ENCODE results near the gene MMP15.

Gene MMP15

GRCh38 chr16:58045096-58045495, 19.5 kb downstream of the MMP15 start:
- no CpG with 5 or more reads among the region's 31 CpGs for WGBS (ENCODE audit: extremely low coverage, insufficient coverage, low lambda C conversion rate)
- Histone ChIP-seq H3K9ac (ENCODE audit: low read length) (no peak overlapping the region), H3K27me3 (ENCODE audit: insufficient read depth, low read length, poor library complexity) (no peaks in the 10 kb centered on the region), H4K8ac (ENCODE audit: low read depth, low read length) (no peak overlapping the region), H3K4ac (ENCODE audit: low read depth, low read length) (no peak overlapping the region), H3K36me3 (ENCODE audit: control insufficient read depth, insufficient read depth, low read length) (peaks cover 9% of the 10 kb centered on the region), H2BK15ac (replicated peaks; ENCODE audit: low read depth) (no peak overlapping the region), H3K4me2 (ENCODE audit: low read length) (no peak overlapping the region), H2BK5ac (ENCODE audit: low read length) (no peak overlapping the region), H3K18ac (ENCODE audit: low read length) (no peak overlapping the region), H3K79me1 (ENCODE audit: low read length) (no peaks in the 10 kb centered on the region), H2BK120ac (ENCODE audit: low read depth, low read length) (no peak overlapping the region), H3K56ac (ENCODE audit: low read length) (no peak overlapping the region), H3K4me1 (ENCODE audit: control insufficient read depth, low read depth, low read length) (no peaks in the 10 kb centered on the region), H2AK5ac (ENCODE audit: low read length) (no peak overlapping the region), H3K79me2 (ENCODE audit: control insufficient read depth, insufficient read depth, low read length) (no peaks in the 10 kb centered on the region), H3K4me3 (ENCODE audit: low read length) (no peak overlapping the region), H3K23ac (ENCODE audit: low read length) (no peak overlapping the region), H3K27ac (ENCODE audit: low read depth, low read length) (no peak overlapping the region), H4K5ac (ENCODE audit: low read length) (no peak overlapping the region)
- no peak for DNase-seq

- no CpG with 5 or more reads among the region's 16 CpGs for WGBS (ENCODE audit: extremely low coverage, insufficient coverage, low lambda C conversion rate)
- Histone ChIP-seq H3K79me1 (ENCODE audit: low read length) (no peaks in the 10 kb centered on the region), H3K4me1 (ENCODE audit: control insufficient read depth, low read depth, low read length) (no peaks in the 10 kb centered on the region), H3K4me3 (ENCODE audit: low read length) (no peak overlapping the region), H3K27ac (ENCODE audit: low read depth, low read length) (no peak overlapping the region), H3K56ac (ENCODE audit: low read length) (no peak overlapping the region), H2BK15ac (replicated peaks; ENCODE audit: low read depth) (no peak overlapping the region), H3K79me2 (ENCODE audit: control insufficient read depth, insufficient read depth, low read length) (no peaks in the 10 kb centered on the region), H3K9ac (ENCODE audit: low read length) (no peak overlapping the region), H2BK120ac (ENCODE audit: low read depth, low read length) (no peak overlapping the region), H3K4ac (ENCODE audit: low read depth, low read length) (no peak overlapping the region), H2BK5ac (ENCODE audit: low read length) (no peak overlapping the region), H2AK5ac (ENCODE audit: low read length) (no peak overlapping the region), H3K23ac (ENCODE audit: low read length) (no peak overlapping the region), H4K8ac (ENCODE audit: low read depth, low read length) (no peak overlapping the region), H3K4me2 (ENCODE audit: low read length) (no peak overlapping the region), H3K18ac (ENCODE audit: low read length) (no peak overlapping the region), H4K5ac (ENCODE audit: low read length) (no peak overlapping the region), H3K27me3 (ENCODE audit: insufficient read depth, low read length, poor library complexity) (no peaks in the 10 kb centered on the region), H3K36me3 (ENCODE audit: control insufficient read depth, insufficient read depth, low read length) (peaks cover 3% of the 10 kb centered on the region)
- DNase-seq, result no peak
Observed at GRCh38 chr16:58046054-58046881, 20.7 kb downstream of the MMP15 start.

GRCh38 chr16:58046936-58047335, 21.4 kb downstream of the MMP15 start:
- no peaks in the 10 kb centered on the region for H3K79me1 ChIP-seq (ENCODE audit: low read length)

GRCh38 chr16:58047557-58048348, 22.2 kb downstream of the MMP15 start:
- H2BK15ac ChIP-seq (replicated peaks; ENCODE audit: low read depth), result no peak overlapping the region
- H4K5ac ChIP-seq (ENCODE audit: low read length), result no peak overlapping the region
- WGBS (ENCODE audit: extremely low coverage, insufficient coverage, low lambda C conversion rate), result no CpG with 5 or more reads among the region's 19 CpGs
- no peak overlapping the region for H3K4ac ChIP-seq (ENCODE audit: low read depth, low read length)
- no peak overlapping the region for H4K8ac ChIP-seq (ENCODE audit: low read depth, low read length)
- H3K4me2 ChIP-seq (ENCODE audit: low read length), result no peak overlapping the region
- H3K27ac ChIP-seq (ENCODE audit: low read depth, low read length), result no peak overlapping the region
- H2BK120ac ChIP-seq (ENCODE audit: low read depth, low read length), result no peak overlapping the region
- H3K79me1 ChIP-seq (ENCODE audit: low read length), result no peaks in the 10 kb centered on the region
- no peaks in the 10 kb centered on the region for H3K79me2 ChIP-seq (ENCODE audit: control insufficient read depth, insufficient read depth, low read length)
- no peak overlapping the region for H2BK5ac ChIP-seq (ENCODE audit: low read length)
- H3K27me3 ChIP-seq (ENCODE audit: insufficient read depth, low read length, poor library complexity), result no peaks in the 10 kb centered on the region
- peak; percentile 55 for DNase-seq
- no peak overlapping the region for H3K23ac ChIP-seq (ENCODE audit: low read length)
- H3K4me1 ChIP-seq (ENCODE audit: control insufficient read depth, low read depth, low read length), result no peaks in the 10 kb centered on the region
- H3K36me3 ChIP-seq (ENCODE audit: control insufficient read depth, insufficient read depth, low read length), result peaks cover 3% of the 10 kb centered on the region
- H2AK5ac ChIP-seq (ENCODE audit: low read length), result no peak overlapping the region
- no peak overlapping the region for H3K9ac ChIP-seq (ENCODE audit: low read length)
- peak overlapping the region; percentile 58 for H3K56ac ChIP-seq (ENCODE audit: low read length)
- H3K18ac ChIP-seq (ENCODE audit: low read length), result peak overlapping the region; percentile 3
- no peak overlapping the region for H3K4me3 ChIP-seq (ENCODE audit: low read length)

More at GRCh38 chr16:58046936-58047335, 21.4 kb downstream of the MMP15 start:
- H2BK120ac ChIP-seq (ENCODE audit: low read depth, low read length), result no peak overlapping the region
- H3K4me2 ChIP-seq (ENCODE audit: low read length), result no peak overlapping the region
- no peak overlapping the region for H3K4ac ChIP-seq (ENCODE audit: low read depth, low read length)
- H2BK15ac ChIP-seq (replicated peaks; ENCODE audit: low read depth), result no peak overlapping the region
- H3K4me3 ChIP-seq (ENCODE audit: low read length), result no peak overlapping the region
- DNase-seq, result no peak
- no peak overlapping the region for H2BK5ac ChIP-seq (ENCODE audit: low read length)
- H3K4me1 ChIP-seq (ENCODE audit: control insufficient read depth, low read depth, low read length), result no peaks in the 10 kb centered on the region
- H3K27me3 ChIP-seq (ENCODE audit: insufficient read depth, low read length, poor library complexity), result no peaks in the 10 kb centered on the region
- no peak overlapping the region for H3K18ac ChIP-seq (ENCODE audit: low read length)
- peak overlapping the region; percentile 36 for H3K56ac ChIP-seq (ENCODE audit: low read length)
- H2AK5ac ChIP-seq (ENCODE audit: low read length), result no peak overlapping the region
- H3K9ac ChIP-seq (ENCODE audit: low read length), result no peak overlapping the region
- H3K27ac ChIP-seq (ENCODE audit: low read depth, low read length), result no peak overlapping the region
- no peak overlapping the region for H4K5ac ChIP-seq (ENCODE audit: low read length)
- peaks cover 3% of the 10 kb centered on the region for H3K36me3 ChIP-seq (ENCODE audit: control insufficient read depth, insufficient read depth, low read length)
- WGBS (ENCODE audit: extremely low coverage, insufficient coverage, low lambda C conversion rate), result no CpG with 5 or more reads among the region's 6 CpGs
- no peaks in the 10 kb centered on the region for H3K79me2 ChIP-seq (ENCODE audit: control insufficient read depth, insufficient read depth, low read length)
- H4K8ac ChIP-seq (ENCODE audit: low read depth, low read length), result no peak overlapping the region
- no peak overlapping the region for H3K23ac ChIP-seq (ENCODE audit: low read length)

- no peak overlapping the region for H3K4me3 ChIP-seq (ENCODE audit: low read length)
- no peak for DNase-seq
- no peak overlapping the region for H3K23ac ChIP-seq (ENCODE audit: low read length)
- no peak overlapping the region for H3K18ac ChIP-seq (ENCODE audit: low read length)
- no peak overlapping the region for H2BK120ac ChIP-seq (ENCODE audit: low read depth, low read length)
- H3K27me3 ChIP-seq (ENCODE audit: insufficient read depth, low read length, poor library complexity), result no peaks in the 10 kb centered on the region
- H4K5ac ChIP-seq (ENCODE audit: low read length), result no peak overlapping the region
- no peaks in the 10 kb centered on the region for H3K4me1 ChIP-seq (ENCODE audit: control insufficient read depth, low read depth, low read length)
- H3K9ac ChIP-seq (ENCODE audit: low read length), result no peak overlapping the region
- H4K8ac ChIP-seq (ENCODE audit: low read depth, low read length), result no peak overlapping the region
- no peak overlapping the region for H3K4me2 ChIP-seq (ENCODE audit: low read length)
- no peak overlapping the region for H2BK15ac ChIP-seq (replicated peaks; ENCODE audit: low read depth)
- no peaks in the 10 kb centered on the region for H3K79me2 ChIP-seq (ENCODE audit: control insufficient read depth, insufficient read depth, low read length)
- H2BK5ac ChIP-seq (ENCODE audit: low read length), result no peak overlapping the region
- H2AK5ac ChIP-seq (ENCODE audit: low read length), result no peak overlapping the region
- no CpG with 5 or more reads among the region's 13 CpGs for WGBS (ENCODE audit: extremely low coverage, insufficient coverage, low lambda C conversion rate)
- no peak overlapping the region for H3K4ac ChIP-seq (ENCODE audit: low read depth, low read length)
- H3K56ac ChIP-seq (ENCODE audit: low read length), result no peak overlapping the region
- H3K79me1 ChIP-seq (ENCODE audit: low read length), result no peaks in the 10 kb centered on the region
- H3K36me3 ChIP-seq (ENCODE audit: control insufficient read depth, insufficient read depth, low read length), result no peaks in the 10 kb centered on the region
- no peak overlapping the region for H3K27ac ChIP-seq (ENCODE audit: low read depth, low read length)
Observed at GRCh38 chr16:58048494-58049231, 23.1 kb downstream of the MMP15 start.

All from mesendoderm (in vitro differentiated cells).